Measurements from ENCODE around the gene OR5AC2. TPM values are rescaled to one million over a fixed set of nuclear protein-coding genes. Genes with fewer than 3 reads are reported as not detected.

The OR5AC2 gene
- polyA plus RNA-seq, 1 donor (not counting 4 experiments of a cell fraction or from before 2014, with no cell fraction given), result not detected

DNA sequence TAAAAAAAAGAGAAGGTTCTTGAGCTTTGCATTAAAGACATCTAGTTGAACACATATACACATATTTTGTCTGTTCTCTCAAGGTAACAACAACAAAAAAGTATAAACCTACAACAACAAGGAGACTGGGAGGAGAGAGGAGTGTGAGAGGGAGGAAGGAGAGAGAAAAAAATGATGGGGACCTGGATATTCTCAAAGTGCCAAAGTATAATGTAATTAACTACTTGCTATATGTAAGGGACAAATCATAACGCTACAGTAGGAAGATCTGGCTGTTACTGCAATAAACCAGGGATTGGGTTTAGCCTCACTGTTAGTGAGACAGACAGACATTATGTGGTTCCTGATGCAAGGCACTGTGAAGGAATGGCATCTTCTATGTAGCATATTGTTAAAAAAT lies 37.7 kb upstream of the OR5AC2 start:
- no peak overlapping the region for H3K27ac ChIP-seq (ENCODE audit: control insufficient read depth, insufficient read depth, low read length)
- H3K27me3 ChIP-seq (ENCODE audit: control insufficient read depth, extremely low read depth, insufficient read depth, low read length), result peaks cover 3% of the 10 kb centered on the region
- H3K9ac ChIP-seq (ENCODE audit: control insufficient read depth, extremely low read depth, insufficient read depth, low read length), result no peak overlapping the region
- FAIRE-seq, result no peak
- H2AFZ ChIP-seq (ENCODE audit: control insufficient read depth, low read length), result no peak overlapping the region
- no peak overlapping the region for H3K4me3 ChIP-seq (ENCODE audit: control insufficient read depth in 2 of 3, extremely low read depth in 1 of 3, insufficient read depth in 2 of 3, low read depth in 1 of 3, low read length in 3 of 3)
- DNase-seq (ENCODE audit: low read depth, low spot score), result no peak
- H3K79me2 ChIP-seq (ENCODE audit: control insufficient read depth, insufficient read depth, low read length), result no peaks in the 10 kb centered on the region
- no peaks in the 10 kb centered on the region for H3K4me1 ChIP-seq (ENCODE audit: control insufficient read depth, extremely low read depth, insufficient read depth, low read length)
- no peak overlapping the region for H3K4me2 ChIP-seq (ENCODE audit: control insufficient read depth, extremely low read depth, insufficient read depth, low read depth, low read length)
- no peak for TF ChIP-seq EZH2 (IDR thresholded peaks at IDR 0.05; ENCODE audit: low read length)
- no peaks in the 10 kb centered on the region for H3K36me3 ChIP-seq (ENCODE audit: control insufficient read depth in 2 of 2, extremely low read depth in 1 of 2, insufficient read depth in 2 of 2, low read length in 2 of 2)
- dilution Hi-C loops (cut with MboI; ENCODE audit: extremely low pct_ligation_motif_present, low sequenced_read_pairs), result no loop called here
- H4K20me1 ChIP-seq (ENCODE audit: control insufficient read depth, extremely low read depth, insufficient read depth, low read length), result no peaks in the 10 kb centered on the region
- no peaks in the 10 kb centered on the region for H3K9me1 ChIP-seq (ENCODE audit: control insufficient read depth, extremely low read depth, insufficient read depth, low read length)
- no peaks in the 10 kb centered on the region for H3K9me3 ChIP-seq (ENCODE audit: control insufficient read depth, low read depth, low read length)

DNA sequence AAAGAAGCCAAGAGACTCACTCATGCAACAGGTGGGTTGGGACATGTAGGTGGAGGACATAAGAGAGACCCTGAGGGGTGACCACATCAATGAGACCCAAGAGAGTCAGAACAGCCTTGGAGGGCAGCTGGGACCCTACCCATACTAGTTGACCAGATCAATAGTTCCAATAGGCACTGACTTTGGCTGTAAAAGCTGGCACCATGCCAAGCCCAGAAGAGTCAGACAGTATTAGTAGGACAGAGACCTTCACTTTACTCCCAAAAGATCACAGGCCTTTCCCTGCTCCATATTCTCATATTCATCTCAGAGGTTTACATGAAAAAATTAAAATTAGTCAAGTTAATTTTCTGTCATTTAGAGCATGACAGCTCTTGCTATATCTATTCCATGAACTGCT lies 30.9 kb upstream of the OR5AC2 start:
- TF ChIP-seq EZH2 (IDR thresholded peaks at IDR 0.05; ENCODE audit: low read length), result no peak
- TF ChIP-seq, protein P1, sequence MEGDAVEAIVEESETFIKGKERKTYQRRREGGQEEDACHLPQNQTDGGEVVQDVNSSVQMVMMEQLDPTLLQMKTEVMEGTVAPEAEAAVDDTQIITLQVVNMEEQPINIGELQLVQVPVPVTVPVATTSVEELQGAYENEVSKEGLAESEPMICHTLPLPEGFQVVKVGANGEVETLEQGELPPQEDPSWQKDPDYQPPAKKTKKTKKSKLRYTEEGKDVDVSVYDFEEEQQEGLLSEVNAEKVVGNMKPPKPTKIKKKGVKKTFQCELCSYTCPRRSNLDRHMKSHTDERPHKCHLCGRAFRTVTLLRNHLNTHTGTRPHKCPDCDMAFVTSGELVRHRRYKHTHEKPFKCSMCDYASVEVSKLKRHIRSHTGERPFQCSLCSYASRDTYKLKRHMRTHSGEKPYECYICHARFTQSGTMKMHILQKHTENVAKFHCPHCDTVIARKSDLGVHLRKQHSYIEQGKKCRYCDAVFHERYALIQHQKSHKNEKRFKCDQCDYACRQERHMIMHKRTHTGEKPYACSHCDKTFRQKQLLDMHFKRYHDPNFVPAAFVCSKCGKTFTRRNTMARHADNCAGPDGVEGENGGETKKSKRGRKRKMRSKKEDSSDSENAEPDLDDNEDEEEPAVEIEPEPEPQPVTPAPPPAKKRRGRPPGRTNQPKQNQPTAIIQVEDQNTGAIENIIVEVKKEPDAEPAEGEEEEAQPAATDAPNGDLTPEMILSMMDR (optimal IDR thresholded peaks at IDR 0.05 in 1 of 3, IDR thresholded peaks at IDR 0.05 in 1 of 3, conservative IDR thresholded peaks at IDR 0.05 in 1 of 3; ENCODE audit: extremely low read depth in 1 of 3, insufficient read depth in 2 of 3, low read length in 3 of 3), result no peak
- Histone ChIP-seq H3K27ac (ENCODE audit: control insufficient read depth, insufficient read depth, low read length) (no peak overlapping the region), H4K20me1 (ENCODE audit: control insufficient read depth, extremely low read depth, insufficient read depth, low read length) (no peaks in the 10 kb centered on the region), H3K4me3 (ENCODE audit: control insufficient read depth in 2 of 3, extremely low read depth in 1 of 3, insufficient read depth in 2 of 3, low read depth in 1 of 3, low read length in 3 of 3) (no peak overlapping the region), H3K27me3 (ENCODE audit: control insufficient read depth, extremely low read depth, insufficient read depth, low read length) (no peaks in the 10 kb centered on the region), H3K9me3 (ENCODE audit: control insufficient read depth, low read depth, low read length) (no peaks in the 10 kb centered on the region), H3K79me2 (ENCODE audit: control insufficient read depth, insufficient read depth, low read length) (no peaks in the 10 kb centered on the region), H3K9ac (ENCODE audit: control insufficient read depth, extremely low read depth, insufficient read depth, low read length) (no peak overlapping the region), H3K4me2 (ENCODE audit: control insufficient read depth, extremely low read depth, insufficient read depth, low read depth, low read length) (no peak overlapping the region), H3K9me1 (ENCODE audit: control insufficient read depth, extremely low read depth, insufficient read depth, low read length) (no peaks in the 10 kb centered on the region), H2AFZ (ENCODE audit: control insufficient read depth, low read length) (no peak overlapping the region), H3K36me3 (ENCODE audit: control insufficient read depth in 2 of 2, extremely low read depth in 1 of 2, insufficient read depth in 2 of 2, low read length in 2 of 2) (no peaks in the 10 kb centered on the region), H3K4me1 (ENCODE audit: control insufficient read depth, extremely low read depth, insufficient read depth, low read length) (no peaks in the 10 kb centered on the region)
- no peak for DNase-seq (ENCODE audit: low read depth, low spot score)
- FAIRE-seq, result no peak
- dilution Hi-C loops (cut with MboI; ENCODE audit: extremely low pct_ligation_motif_present, low sequenced_read_pairs), result no loop called here

DNA sequence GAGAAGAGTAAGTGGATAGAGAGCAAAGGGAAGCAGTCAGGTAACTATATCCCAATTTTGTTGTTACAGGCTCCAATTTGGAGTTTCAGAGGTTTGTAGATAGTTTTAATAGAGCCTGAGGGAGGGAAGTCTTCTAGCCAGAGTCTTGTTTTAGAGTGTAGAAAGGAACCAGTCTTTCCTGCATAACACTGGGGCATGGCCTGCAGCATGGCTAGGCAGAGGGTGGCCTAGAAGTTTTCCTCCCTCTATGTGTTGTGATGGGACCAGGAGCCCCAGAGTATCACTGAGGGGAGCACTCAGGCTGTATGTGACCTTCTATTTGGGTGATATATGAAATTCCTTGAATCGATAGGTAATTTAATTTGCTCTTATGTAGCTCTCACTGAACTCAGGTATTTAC lies 29.3 kb upstream of the OR5AC2 start:
- Histone ChIP-seq H3K4me1 (ENCODE audit: control insufficient read depth, extremely low read depth, insufficient read depth, low read length) (no peaks in the 10 kb centered on the region), H4K20me1 (ENCODE audit: control insufficient read depth, extremely low read depth, insufficient read depth, low read length) (no peaks in the 10 kb centered on the region), H3K9me1 (ENCODE audit: control insufficient read depth, extremely low read depth, insufficient read depth, low read length) (no peaks in the 10 kb centered on the region), H3K4me2 (ENCODE audit: control insufficient read depth, extremely low read depth, insufficient read depth, low read depth, low read length) (no peak overlapping the region), H3K4me3 (ENCODE audit: control insufficient read depth in 2 of 3, extremely low read depth in 1 of 3, insufficient read depth in 2 of 3, low read depth in 1 of 3, low read length in 3 of 3) (no peak overlapping the region), H2AFZ (ENCODE audit: control insufficient read depth, low read length) (no peak overlapping the region), H3K9ac (ENCODE audit: control insufficient read depth, extremely low read depth, insufficient read depth, low read length) (no peak overlapping the region), H3K36me3 (ENCODE audit: control insufficient read depth in 2 of 2, extremely low read depth in 1 of 2, insufficient read depth in 2 of 2, low read length in 2 of 2) (no peaks in the 10 kb centered on the region), H3K79me2 (ENCODE audit: control insufficient read depth, insufficient read depth, low read length) (no peaks in the 10 kb centered on the region), H3K27me3 (ENCODE audit: control insufficient read depth, extremely low read depth, insufficient read depth, low read length) (no peaks in the 10 kb centered on the region), H3K27ac (ENCODE audit: control insufficient read depth, insufficient read depth, low read length) (no peak overlapping the region), H3K9me3 (ENCODE audit: control insufficient read depth, low read depth, low read length) (no peaks in the 10 kb centered on the region)
- DNase-seq (ENCODE audit: low read depth, low spot score) (no peak), FAIRE-seq (no peak)
- dilution Hi-C loops (cut with MboI; ENCODE audit: extremely low pct_ligation_motif_present, low sequenced_read_pairs), result no loop called here
- TF ChIP-seq, protein P1 (optimal IDR thresholded peaks at IDR 0.05 in 1 of 3, IDR thresholded peaks at IDR 0.05 in 1 of 3, conservative IDR thresholded peaks at IDR 0.05 in 1 of 3; ENCODE audit: extremely low read depth in 1 of 3, insufficient read depth in 2 of 3, low read length in 3 of 3), result no peak
- no peak for TF ChIP-seq EZH2 (IDR thresholded peaks at IDR 0.05; ENCODE audit: low read length)

All from keratinocyte (primary cell).